Hepatocyte (in vitro differentiated cells): Measurements from ENCODE around the gene ISM1. TPM values are rescaled to one million over a fixed set of nuclear protein-coding genes. Genes with fewer than 3 reads are reported as not detected.
A peak's percentile ranks its signal among the peaks of the same experiment; 100 is the strongest.

ENCODE experiments used
- DNase-seq: peaks from one replicate; pipeline ENCODE4 v3.0.0-alpha.2; 2016; ENCODE audit warnings: low spot score
- H2AFZ ChIP-seq: fragments of 200-600 bp; sonication (generic); 2 replicates; pipeline ENCODE4 v1.6.0; 2016; ENCODE audit warnings: antibody characterized with exemption, mild to moderate bottlenecking
- H3K27ac ChIP-seq: fragments of 200-600 bp; sonication (generic); 2 replicates; pipeline ENCODE4 v1.5.1; 2016; ENCODE audit warnings: mild to moderate bottlenecking
- H3K27me3 ChIP-seq: fragments of 200-600 bp; sonication (generic); 2 replicates; pipeline ENCODE4 v1.6.1; 2016
- H3K36me3 ChIP-seq: fragments of 200-600 bp; sonication (generic); replicated peaks from 2 replicates; pipeline ENCODE4 v1.5.1; 2016; ENCODE audit warnings: low read depth; ENCODE audit not compliant: insufficient read depth
- H3K4me1 ChIP-seq: fragments of 200-600 bp; sonication (generic); 2 replicates; pipeline ENCODE4 v1.5.1; 2016; ENCODE audit warnings: mild to moderate bottlenecking, moderate library complexity; ENCODE audit not compliant: insufficient read depth
- H3K4me2 ChIP-seq: fragments of 200-600 bp; sonication (generic); 2 replicates; pipeline ENCODE4 v1.6.0; 2016
- H3K4me3 ChIP-seq: fragments of 200-600 bp; sonication (generic); 2 replicates; pipeline ENCODE4 v1.5.1; 2016; ENCODE audit warnings: mild to moderate bottlenecking
- H3K79me2 ChIP-seq: fragments of 200-600 bp; sonication (generic); 2 replicates; pipeline ENCODE4 v1.6.0; 2017; ENCODE audit warnings: mild to moderate bottlenecking
- H3K9me2 ChIP-seq: fragments of 200-600 bp; sonication (generic); replicated peaks from 2 replicates; pipeline ENCODE4 v1.6.0; 2017; ENCODE audit warnings: mild to moderate bottlenecking; ENCODE audit not compliant: insufficient read depth
- H3K9me3 ChIP-seq: fragments of 200-600 bp; sonication (generic); 2 replicates; pipeline ENCODE4 v1.5.1; 2016; ENCODE audit warnings: low read depth, mild to moderate bottlenecking
- H4K20me1 ChIP-seq: fragments of 200-600 bp; sonication (generic); 2 replicates; pipeline ENCODE4 v1.6.0; 2016; ENCODE audit warnings: mild to moderate bottlenecking; ENCODE audit not compliant: insufficient read depth, poor library complexity, severe bottlenecking
- CTCF ChIP-seq: fragments of 200-600 bp; sonication (generic); IDR thresholded peaks from 2 replicates; pipeline ENCODE4 v1.5.1; 2016; ENCODE audit warnings: antibody characterized with exemption, mild to moderate bottlenecking; ENCODE audit not compliant: poor library complexity
- EZH2 ChIP-seq: fragments of 200-600 bp; sonication (generic); IDR thresholded peaks from 2 replicates; pipeline ENCODE4 v1.6.1; 2016; ENCODE audit warnings: antibody characterized with exemption, mild to moderate bottlenecking, borderline replicate concordance
- EZH2phosphoT487 ChIP-seq: fragments of 200-600 bp; sonication (generic); IDR thresholded peaks from one replicate; pipeline ENCODE4 v1.6.1; 2018; ENCODE audit warnings: antibody characterized with exemption, mild to moderate bottlenecking, low read depth, moderate library complexity; ENCODE audit not compliant: unreplicated experiment, severe bottlenecking
- WGBS: methylation state at CpG from one replicate; pipeline ENCODE4 v1.1.6; 2016; ENCODE audit warnings: low lambda C conversion rate; ENCODE audit errors: missing lambda C conversion rate; 5-methylcytosine and 5-hydroxymethylcytosine counted together
- polyA plus RNA-seq: library from polyadenylated mRNA; unstranded; fragments of >200 nt; fragmentation: Nextera tagmentation; extraction: Ambion mirVana; gene quantifications from 2 replicates; pipeline ENCODE4 v1.2.1, GENCODE V29; 2016
- total RNA-seq: library from RNA; depleted of rRNA; stranded (reverse); fragments of >200 nt; gene quantifications from 2 replicates; pipeline ENCODE4 v1.2.3, GENCODE V29; 2014

The ISM1 gene
- total and polyA plus RNA-seq, 2 experiments from 2014 or later = 0.76 to 1.7 TPM

DNA sequence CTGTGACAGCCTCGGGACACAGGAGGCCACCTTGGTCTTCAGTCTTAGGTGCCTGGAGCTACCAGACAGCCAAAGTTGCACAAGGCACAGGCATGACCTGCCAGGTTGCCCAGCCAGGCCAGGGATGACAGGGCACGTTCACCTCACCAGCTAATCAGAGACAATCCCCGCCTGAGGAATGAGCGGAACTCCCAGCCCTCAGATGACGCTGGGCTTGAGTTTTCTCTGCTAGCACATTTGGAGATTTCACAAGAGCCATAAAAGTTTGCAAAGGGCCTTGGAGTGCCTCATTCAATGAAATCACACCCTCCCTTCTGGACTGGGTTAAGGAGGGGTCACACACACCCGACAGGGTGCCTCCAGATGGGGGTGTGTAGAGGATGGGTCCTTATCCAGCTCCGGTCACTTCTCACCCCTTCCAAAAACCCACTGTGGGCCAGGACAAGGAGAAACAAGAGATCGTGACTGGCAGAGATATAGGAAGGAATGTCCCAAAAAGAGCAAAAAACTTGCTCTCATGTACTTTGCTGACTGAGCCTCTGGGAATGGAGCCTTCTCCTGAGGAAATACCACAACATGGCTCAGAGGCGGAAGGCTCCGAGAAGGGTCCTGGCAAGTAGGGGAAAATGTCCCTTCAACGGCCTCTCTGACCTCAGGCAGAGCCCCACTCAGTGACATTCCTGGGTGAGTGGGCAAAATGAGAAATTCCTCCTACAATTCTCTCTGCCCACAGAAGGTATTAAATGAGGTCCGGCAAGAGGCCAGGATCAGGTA is 121.6 kb downstream of the ISM1 start:
- Histone ChIP-seq H3K79me2 (no peaks in the 10 kb centered on the region), H4K20me1 (no peaks in the 10 kb centered on the region), H3K4me1 (peaks cover 16% of the 10 kb centered on the region), H3K4me2 (no peak overlapping the region), H3K27ac (peak overlapping the region; percentile 85), H3K4me3 (no peak overlapping the region), H3K9me2 (no peaks in the 10 kb centered on the region), H3K36me3 (no peaks in the 10 kb centered on the region), H2AFZ (no peak overlapping the region), H3K9me3 (no peaks in the 10 kb centered on the region), H3K27me3 (no peaks in the 10 kb centered on the region)
- peak; percentile 52 for DNase-seq
- 66% methylated on average over 12 of the region's 12 CpGs for WGBS
- TF ChIP-seq CTCF = no peak
- TF ChIP-seq EZH2 = no peak
- no peak for TF ChIP-seq EZH2phosphoT487

GRCh38 chr20:13344671-13345070 is 123.6 kb downstream of the ISM1 start:
- Histone ChIP-seq H3K27me3 (no peaks in the 10 kb centered on the region), H3K4me1 (peaks cover 11% of the 10 kb centered on the region), H3K4me3 (no peak overlapping the region), H3K9me2 (no peaks in the 10 kb centered on the region), H3K27ac (no peak overlapping the region), H3K9me3 (no peaks in the 10 kb centered on the region), H2AFZ (no peak overlapping the region), H4K20me1 (no peaks in the 10 kb centered on the region), H3K4me2 (no peak overlapping the region), H3K36me3 (no peaks in the 10 kb centered on the region), H3K79me2 (no peaks in the 10 kb centered on the region)
- WGBS = 82% methylated on average over 9 of the region's 9 CpGs
- no peak for TF ChIP-seq EZH2
- DNase-seq = no peak

- H3K79me2 ChIP-seq = no peaks in the 10 kb centered on the region
- no peaks in the 10 kb centered on the region for H3K27me3 ChIP-seq
- no peaks in the 10 kb centered on the region for H3K4me1 ChIP-seq
- H3K36me3 ChIP-seq = no peaks in the 10 kb centered on the region
- WGBS = 81% methylated on average over 9 of the region's 9 CpGs
- no peak overlapping the region for H3K4me3 ChIP-seq
- no peak for TF ChIP-seq EZH2phosphoT487
- no peak for TF ChIP-seq CTCF
- no peak for TF ChIP-seq EZH2
- H3K27ac ChIP-seq = peak overlapping the region; percentile 68
- no peaks in the 10 kb centered on the region for H3K9me3 ChIP-seq
- no peak overlapping the region for H2AFZ ChIP-seq
- no peak for DNase-seq
- no peaks in the 10 kb centered on the region for H4K20me1 ChIP-seq
- H3K9me2 ChIP-seq = no peaks in the 10 kb centered on the region
- H3K4me2 ChIP-seq = peak overlapping the region; percentile 4
Observed at GRCh38 chr20:13348311-13349234, 127.5 kb downstream of the ISM1 start.

DNA sequence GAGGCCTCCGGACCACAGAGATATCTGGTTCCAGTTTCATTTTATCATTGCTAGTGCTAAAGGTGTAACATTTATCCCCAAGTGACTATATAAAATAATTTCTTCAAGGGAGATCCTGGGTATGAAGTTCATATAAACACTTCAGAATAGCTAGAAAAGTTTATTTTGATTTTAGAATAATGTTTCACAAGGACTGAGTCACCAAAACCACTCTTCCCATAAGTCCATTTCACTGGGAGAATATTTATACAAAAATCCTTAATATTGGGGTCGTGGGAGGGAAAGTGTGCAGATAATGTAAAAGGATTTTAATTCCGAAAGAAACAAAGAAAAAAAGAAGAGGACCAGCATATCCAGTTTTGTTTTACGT is 128.1 kb downstream of the ISM1 start:
- no peak for TF ChIP-seq EZH2
- no peak for TF ChIP-seq CTCF
- no peak for TF ChIP-seq EZH2phosphoT487
- H3K4me1 ChIP-seq = no peaks in the 10 kb centered on the region
- no peaks in the 10 kb centered on the region for H3K27me3 ChIP-seq
- no peak for DNase-seq
- WGBS = 84% methylated on average over 4 of the region's 4 CpGs
- no peak overlapping the region for H3K27ac ChIP-seq
- H3K9me3 ChIP-seq = no peaks in the 10 kb centered on the region
- no peak overlapping the region for H2AFZ ChIP-seq
- no peaks in the 10 kb centered on the region for H4K20me1 ChIP-seq
- H3K36me3 ChIP-seq = no peaks in the 10 kb centered on the region
- no peaks in the 10 kb centered on the region for H3K79me2 ChIP-seq
- no peak overlapping the region for H3K4me3 ChIP-seq
- H3K9me2 ChIP-seq = no peaks in the 10 kb centered on the region
- peak overlapping the region; percentile 4 for H3K4me2 ChIP-seq
